Endodermal cell (in vitro differentiated cells): ENCODE results near the gene FAM98B. TPM values are rescaled to one million over a fixed set of nuclear protein-coding genes. Genes with fewer than 3 reads are reported as not detected.

Experiments used
- DNase-seq: peaks from one replicate; pipeline ENCODE4 v3.0.0-alpha.2; 2017
- H3K27ac ChIP-seq: 2 replicates; pipeline ENCODE4 v1.5.1; 2013; ENCODE audit warnings: mild to moderate bottlenecking, low read depth, low read length, moderate library complexity
- H3K27me3 ChIP-seq: 2 replicates; pipeline ENCODE4 v1.6.1; 2013; ENCODE audit warnings: mild to moderate bottlenecking, low read length, moderate library complexity; ENCODE audit not compliant: insufficient read depth, control insufficient read depth, poor library complexity, severe bottlenecking
- H3K36me3 ChIP-seq: 2 replicates; pipeline ENCODE4 v1.7.0; 2013; ENCODE audit warnings: mild to moderate bottlenecking, low read length, moderate library complexity; ENCODE audit not compliant: control insufficient read depth, insufficient read depth
- H3K4me1 ChIP-seq: one replicate; pipeline ENCODE4 v1.7.0; 2013; ENCODE audit warnings: low read length; ENCODE audit not compliant: control insufficient read depth, insufficient read depth
- H3K4me3 ChIP-seq: 2 replicates; pipeline ENCODE4 v1.5.1; 2013; ENCODE audit warnings: mild to moderate bottlenecking, low read length, moderate library complexity
- H3K9ac ChIP-seq: 2 replicates; pipeline ENCODE4 v1.6.1; 2013; ENCODE audit warnings: mild to moderate bottlenecking, low read length, moderate library complexity; ENCODE audit not compliant: poor library complexity, severe bottlenecking; ENCODE audit errors: extremely low read depth
- H3K9me3 ChIP-seq: 2 replicates; pipeline ENCODE4 v1.6.1; 2013; ENCODE audit warnings: mild to moderate bottlenecking, low read length, moderate library complexity; ENCODE audit not compliant: control insufficient read depth
- H3K27ac Mint-ChIP-seq: 2 replicates; pipeline ENCODE4 v1.8.0; 2020; ENCODE audit warnings: mixed read lengths
- H3K27me3 Mint-ChIP-seq: 2 replicates; pipeline ENCODE4 v1.8.0; 2021; ENCODE audit warnings: mild to moderate bottlenecking, mixed read lengths; ENCODE audit not compliant: insufficient read depth
- H3K36me3 Mint-ChIP-seq: 2 replicates; pipeline ENCODE4 v1.8.0; 2020; ENCODE audit warnings: low read depth, mixed read lengths
- H3K4me1 Mint-ChIP-seq: 2 replicates; pipeline ENCODE4 v1.8.0; 2020; ENCODE audit warnings: mixed read lengths
- H3K4me3 Mint-ChIP-seq: 2 replicates; pipeline ENCODE4 v1.8.0; 2020; ENCODE audit warnings: mild to moderate bottlenecking, moderate library complexity, mixed read lengths
- H3K9me3 Mint-ChIP-seq: 2 replicates; pipeline ENCODE4 v1.8.0; 2020; ENCODE audit warnings: mild to moderate bottlenecking, mixed read lengths
- WGBS, 2 experiments: methylation state at CpG; one replicate each; pipeline versions ENCODE4 v1.1.5 to v1.1.7; 2013; ENCODE audit warnings: missing lambda C conversion rate in 2 of 2, mixed read lengths in 1 of 2; ENCODE audit not compliant: insufficient coverage in 1 of 2, insufficient read length in 1 of 2; 5-methylcytosine and 5-hydroxymethylcytosine counted together
- total RNA-seq, 2 donors: library from RNA; stranded (reverse); fragmentation: NEBNext Ultra II Directional in 1 of 2; extraction: Animal tissue kit (Norgen Biotek cat#: 25700) in 1 of 2; gene quantifications; 2 replicates in 1 of 2; 3 replicates in 1 of 2; pipeline ENCODE4 v1.2.1, GENCODE V29; 2021
- TF ChIP-seq, protein P1 (sequence below): fragments of 200-600 bp; sonication (generic); conservative IDR thresholded peaks from 2 replicates; pipeline ENCODE4 v1.5.0; 2021; ENCODE audit warnings: antibody characterized with exemption, mild to moderate bottlenecking

FAM98B gene
- total RNA-seq, 2 donors from 2014 or later: 54.3 to 55.9 TPM

DNA sequence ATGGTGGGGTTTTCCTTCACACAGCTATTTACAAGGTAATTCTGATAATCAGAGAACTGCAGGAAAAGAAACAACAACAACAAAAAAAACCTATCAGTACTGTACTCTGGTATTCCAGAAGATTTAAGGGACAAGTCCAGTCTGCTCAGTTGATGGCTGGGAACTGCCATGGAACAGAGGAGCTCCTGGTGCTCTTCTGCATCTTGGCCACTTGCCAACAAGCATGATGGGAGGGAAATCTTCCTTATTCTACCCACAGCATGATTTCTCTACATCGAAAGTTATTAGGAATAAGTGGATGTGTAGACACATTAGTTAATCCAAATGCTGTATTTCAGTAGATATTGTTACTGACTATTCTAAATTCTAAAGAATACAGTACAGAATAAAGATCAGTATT, 59.0 kb downstream of the FAM98B start:
- H3K4me3 ChIP-seq: no peak overlapping the region
- 63% methylated on average over 1 of the region's 1 CpG; no CpG with 5 or more reads in 1 of the 2 experiments for WGBS, 2 experiments
- no peaks in the 10 kb centered on the region for H3K4me1 ChIP-seq
- no peak overlapping the region for H3K27ac ChIP-seq
- Mint-ChIP-seq H3K27ac (no peak overlapping the region), H3K36me3 (peaks cover 28% of the 10 kb centered on the region), H3K27me3 (no peaks in the 10 kb centered on the region), H3K4me3 (no peak overlapping the region), H3K9me3 (no peaks in the 10 kb centered on the region), H3K4me1 (peaks cover 9% of the 10 kb centered on the region)
- DNase-seq: no peak
- TF ChIP-seq, protein P1, sequence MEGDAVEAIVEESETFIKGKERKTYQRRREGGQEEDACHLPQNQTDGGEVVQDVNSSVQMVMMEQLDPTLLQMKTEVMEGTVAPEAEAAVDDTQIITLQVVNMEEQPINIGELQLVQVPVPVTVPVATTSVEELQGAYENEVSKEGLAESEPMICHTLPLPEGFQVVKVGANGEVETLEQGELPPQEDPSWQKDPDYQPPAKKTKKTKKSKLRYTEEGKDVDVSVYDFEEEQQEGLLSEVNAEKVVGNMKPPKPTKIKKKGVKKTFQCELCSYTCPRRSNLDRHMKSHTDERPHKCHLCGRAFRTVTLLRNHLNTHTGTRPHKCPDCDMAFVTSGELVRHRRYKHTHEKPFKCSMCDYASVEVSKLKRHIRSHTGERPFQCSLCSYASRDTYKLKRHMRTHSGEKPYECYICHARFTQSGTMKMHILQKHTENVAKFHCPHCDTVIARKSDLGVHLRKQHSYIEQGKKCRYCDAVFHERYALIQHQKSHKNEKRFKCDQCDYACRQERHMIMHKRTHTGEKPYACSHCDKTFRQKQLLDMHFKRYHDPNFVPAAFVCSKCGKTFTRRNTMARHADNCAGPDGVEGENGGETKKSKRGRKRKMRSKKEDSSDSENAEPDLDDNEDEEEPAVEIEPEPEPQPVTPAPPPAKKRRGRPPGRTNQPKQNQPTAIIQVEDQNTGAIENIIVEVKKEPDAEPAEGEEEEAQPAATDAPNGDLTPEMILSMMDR: no peak
- H3K9me3 ChIP-seq: no peaks in the 10 kb centered on the region
- no peak overlapping the region for H3K9ac ChIP-seq
- H3K27me3 ChIP-seq: no peaks in the 10 kb centered on the region
- H3K36me3 ChIP-seq: no peaks in the 10 kb centered on the region

- Histone ChIP-seq H3K4me3 (no peak overlapping the region), H3K9ac (no peak overlapping the region), H3K27me3 (no peaks in the 10 kb centered on the region), H3K36me3 (no peaks in the 10 kb centered on the region), H3K9me3 (no peaks in the 10 kb centered on the region), H3K27ac (no peak overlapping the region), H3K4me1 (no peaks in the 10 kb centered on the region)
- H3K4me3 Mint-ChIP-seq: no peak overlapping the region
- no peaks in the 10 kb centered on the region for H3K27me3 Mint-ChIP-seq
- H3K36me3 Mint-ChIP-seq: peaks cover 28% of the 10 kb centered on the region
- H3K4me1 Mint-ChIP-seq: peaks cover 9% of the 10 kb centered on the region
- no peak overlapping the region for H3K27ac Mint-ChIP-seq
- TF ChIP-seq, protein P1: no peak
- peak; percentile 68 for DNase-seq
- 50 to 62% methylated on average over 1 to 2 of the region's 2 CpGs for WGBS, 2 experiments
- no peaks in the 10 kb centered on the region for H3K9me3 Mint-ChIP-seq
Observed at GRCh38 chr15:38514601-38515000, 60.7 kb downstream of the FAM98B start.

DNA sequence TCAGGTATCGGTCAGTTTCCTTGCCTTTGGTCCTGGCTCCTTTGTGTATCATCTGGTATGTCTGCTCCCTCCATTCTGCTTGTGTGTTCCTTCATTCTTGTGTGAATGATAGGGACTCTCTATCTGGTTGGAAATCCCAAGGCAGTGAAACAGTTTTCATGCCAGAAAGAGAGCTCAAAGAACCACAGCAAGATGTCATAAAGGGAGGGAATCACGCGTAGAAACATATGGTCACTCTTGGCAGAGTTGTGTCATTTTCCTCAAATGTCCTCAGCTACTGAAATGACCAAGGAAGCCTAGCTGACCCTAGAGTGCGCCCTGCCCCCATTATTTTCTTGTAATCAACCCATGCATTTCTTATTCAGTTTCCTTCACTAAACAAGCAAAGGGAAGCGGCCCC, 62.7 kb downstream of the FAM98B start:
- H3K27me3 Mint-ChIP-seq: peaks cover 4% of the 10 kb centered on the region
- H3K36me3 Mint-ChIP-seq: peaks cover 16% of the 10 kb centered on the region
- Histone ChIP-seq H3K4me1 (no peaks in the 10 kb centered on the region), H3K9ac (no peak overlapping the region), H3K4me3 (no peak overlapping the region), H3K27ac (no peak overlapping the region), H3K27me3 (no peaks in the 10 kb centered on the region), H3K36me3 (no peaks in the 10 kb centered on the region), H3K9me3 (no peaks in the 10 kb centered on the region)
- TF ChIP-seq, protein P1: no peak
- H3K9me3 Mint-ChIP-seq: no peaks in the 10 kb centered on the region
- DNase-seq: no peak
- WGBS, 2 experiments: 85 to 90% methylated on average over 2 to 5 of the region's 5 CpGs
- no peak overlapping the region for H3K4me3 Mint-ChIP-seq
- H3K4me1 Mint-ChIP-seq: peaks cover 9% of the 10 kb centered on the region
- H3K27ac Mint-ChIP-seq: no peak overlapping the region
